HG02970 (cell line): ENCODE data around the gene MFSD2A.
"Not testable (repeated sequence)": the region's sequence is repeated elsewhere in the genome, so short reads cannot be mapped to it uniquely, and the experiment has no call there.

ENCODE experiments used
- ATAC-seq: cut with Tn5 transposase; IDR thresholded peaks from one replicate; pipeline ENCODE4 v1.9.1; 2021; ENCODE audit warnings: mild to moderate bottlenecking, moderate library complexity, moderate number of reproducible peaks; ENCODE audit not compliant: unreplicated experiment, low FRiP score

The MFSD2A gene

GRCh38 chr1:39996396-39997004 lies 41.6 kb downstream of the MFSD2A start:
- no peak for ATAC-seq

DNA sequence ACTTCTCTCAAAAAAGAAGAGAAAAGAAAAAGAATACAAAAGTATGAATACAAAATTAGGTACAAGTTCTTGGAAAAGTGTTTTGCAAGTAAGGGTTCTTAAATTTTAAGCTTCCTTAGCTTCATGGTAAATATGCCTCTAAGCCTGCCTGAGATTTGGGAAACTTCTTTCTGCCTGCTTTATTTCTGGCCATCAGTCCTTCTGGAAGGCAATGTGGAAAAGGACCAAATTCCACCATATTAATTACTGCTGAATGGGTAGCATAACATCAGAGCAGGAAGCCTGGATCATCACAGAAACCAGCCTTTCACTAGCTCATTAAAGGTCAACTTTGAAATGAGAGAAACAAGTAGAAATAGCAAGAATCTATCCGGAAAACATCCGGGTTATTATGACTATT lies 46.5 kb downstream of the MFSD2A start:
- ATAC-seq = no peak

GRCh38 chr1:40003156-40004093 lies 48.5 kb downstream of the MFSD2A start:
- ATAC-seq = no peak

- no peak for ATAC-seq
Observed at GRCh38 chr1:40004857-40005256, 49.9 kb downstream of the MFSD2A start.

GRCh38 chr1:40007481-40008034 lies 52.6 kb downstream of the MFSD2A start:
- not testable (repeated sequence) for ATAC-seq

GRCh38 chr1:40011198-40011597 lies 56.3 kb downstream of the MFSD2A start:
- no peak for ATAC-seq

GRCh38 chr1:40014253-40014706 lies 59.3 kb downstream of the MFSD2A start:
- ATAC-seq = no peak

DNA sequence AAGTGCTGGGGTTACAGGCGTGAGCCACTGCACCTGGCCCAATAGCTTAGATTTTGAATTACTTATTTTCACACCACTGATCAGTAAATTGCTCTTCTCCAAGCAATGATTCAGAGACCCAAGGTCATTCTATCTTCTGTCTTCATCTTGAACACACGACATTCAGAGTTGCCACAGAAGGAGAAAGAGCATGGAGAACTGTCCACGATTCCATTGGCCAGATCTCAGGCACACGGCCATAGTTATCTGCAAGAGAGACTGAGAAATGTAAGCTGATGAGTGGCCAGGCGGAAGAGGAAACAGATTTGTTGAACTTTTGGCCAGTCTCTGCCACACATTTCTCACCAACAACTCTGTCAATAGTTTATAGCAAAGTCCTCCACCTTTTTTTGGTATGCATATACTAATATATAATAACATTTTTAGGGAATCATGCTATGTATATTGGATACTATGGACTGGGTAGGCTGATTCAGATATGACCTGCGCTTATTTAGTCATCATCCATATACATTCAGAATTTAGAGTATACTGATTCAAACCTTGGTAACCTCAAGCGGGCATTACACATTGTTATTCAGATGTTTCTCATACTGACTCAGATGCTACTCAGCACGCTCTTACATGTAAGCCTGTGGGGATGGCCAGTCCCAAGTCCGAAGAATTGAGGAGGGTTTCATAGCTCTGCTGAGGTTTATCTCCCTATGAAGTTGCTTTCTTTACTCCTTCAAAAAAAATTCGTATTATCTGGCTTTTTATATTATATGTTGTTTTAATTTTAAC lies 60.1 kb downstream of the MFSD2A start:
- ATAC-seq = no peak

DNA sequence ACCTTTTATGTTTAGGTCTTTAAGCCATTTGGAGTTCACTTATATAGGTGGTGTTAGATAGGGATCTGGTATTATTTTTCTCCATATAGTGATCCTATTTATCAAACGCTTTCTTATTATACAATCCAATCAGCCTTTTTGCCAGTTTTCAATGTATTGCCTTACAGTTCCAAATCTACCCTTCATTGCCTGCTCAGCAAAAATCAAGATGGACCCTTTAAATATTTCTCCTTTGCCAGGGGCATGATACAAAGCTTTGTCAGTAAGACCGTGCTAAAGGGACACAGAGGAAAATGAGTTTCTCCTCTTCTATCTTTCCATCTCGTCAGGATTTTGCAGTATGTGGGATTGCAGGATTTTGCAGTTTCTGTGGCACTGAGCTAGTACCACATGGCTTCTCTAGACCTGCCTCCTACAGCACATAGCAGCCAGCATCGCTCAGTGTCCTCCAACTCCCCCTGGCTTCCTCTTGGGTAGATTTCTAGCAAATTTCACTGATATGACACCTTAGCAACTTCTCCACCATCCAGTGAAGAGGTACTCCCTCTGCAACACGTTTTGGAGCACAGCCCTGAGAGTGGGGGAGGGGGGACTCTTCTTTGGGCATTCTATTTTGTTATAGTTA lies 63.1 kb downstream of the MFSD2A start:
- ATAC-seq = no peak
